Measurements from ENCODE around the gene PRKCH.

PRKCH gene

DNA sequence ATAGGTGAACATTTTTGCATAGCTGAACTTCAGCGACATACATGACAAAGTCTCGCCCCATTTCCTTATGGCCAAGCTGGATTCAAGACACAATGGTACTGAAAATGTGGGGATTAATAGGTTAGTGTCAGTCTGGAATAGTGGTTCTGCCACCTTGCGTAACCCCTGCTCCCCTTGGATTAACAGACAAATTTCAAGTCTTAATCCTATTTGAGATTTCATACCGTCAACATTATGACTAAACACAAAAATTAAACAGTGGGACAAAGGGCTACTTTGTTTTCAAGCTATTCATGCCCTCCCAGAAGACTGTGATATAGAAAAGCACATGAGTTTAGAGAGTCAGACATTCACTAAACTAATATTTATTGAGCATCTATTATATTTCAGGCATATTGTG is 235.1 kb downstream of the PRKCH start:
- DNase-seq (ENCODE audit: low spot score in 2 of 2) (no peak), ATAC-seq (ENCODE audit: low read depth) (no peak)
- peaks cover 23% of the 10 kb centered on the region for H3K4me1 Mint-ChIP-seq
- no peak overlapping the region for H3K4me3 Mint-ChIP-seq
- no peaks in the 10 kb centered on the region for H3K36me3 Mint-ChIP-seq
- H3K27me3 Mint-ChIP-seq: no peaks in the 10 kb centered on the region
- no peaks in the 10 kb centered on the region for H3K9me3 Mint-ChIP-seq
- no peak overlapping the region for H3K27ac Mint-ChIP-seq

DNA sequence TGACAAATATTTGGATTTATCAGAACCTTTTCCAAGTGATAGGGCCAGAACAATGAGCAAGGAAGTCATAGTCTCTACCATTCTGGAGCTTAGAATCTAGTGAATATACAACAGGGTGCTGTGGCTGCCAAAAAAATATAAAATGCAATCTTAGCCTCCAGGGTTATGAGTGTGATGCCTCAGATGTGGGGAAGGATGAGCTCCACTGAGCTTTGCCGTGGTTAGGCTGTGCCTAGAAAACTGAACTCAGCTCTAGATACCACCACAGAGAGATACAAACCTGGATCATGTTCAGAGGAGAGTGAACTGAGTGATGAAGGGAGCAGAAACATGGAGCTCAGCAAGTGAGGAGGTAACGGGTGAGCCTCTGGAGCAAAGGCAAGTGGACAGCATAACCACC is 235.9 kb downstream of the PRKCH start:
- DNase-seq (ENCODE audit: low spot score in 2 of 2) (no peak), ATAC-seq (ENCODE audit: low read depth) (no peak)
- Mint-ChIP-seq H3K36me3 (no peaks in the 10 kb centered on the region), H3K27me3 (no peaks in the 10 kb centered on the region), H3K4me1 (peaks cover 19% of the 10 kb centered on the region), H3K4me3 (no peak overlapping the region), H3K9me3 (no peaks in the 10 kb centered on the region), H3K27ac (no peak overlapping the region)

DNA sequence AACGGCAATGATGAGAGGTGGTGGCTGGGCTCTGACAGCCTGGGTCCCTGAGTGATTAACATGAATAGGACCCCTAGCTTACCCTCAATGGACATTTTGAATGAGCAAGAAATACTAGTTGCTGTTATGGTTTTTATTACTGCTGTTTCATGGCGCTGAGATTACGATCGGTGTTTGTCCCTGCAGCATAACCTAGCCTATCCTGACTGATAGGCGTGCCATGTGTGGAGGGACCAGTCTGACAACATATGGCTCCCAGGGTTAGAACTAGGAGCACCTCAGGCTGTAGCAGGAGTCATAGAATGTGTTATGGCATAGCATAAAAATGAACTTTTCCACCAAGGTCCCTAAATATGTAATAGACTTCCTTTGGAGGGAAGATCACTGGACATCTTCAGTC is 236.5 kb downstream of the PRKCH start:
- H3K27me3 Mint-ChIP-seq: no peaks in the 10 kb centered on the region
- no peak overlapping the region for H3K4me3 Mint-ChIP-seq
- H3K9me3 Mint-ChIP-seq: no peaks in the 10 kb centered on the region
- H3K27ac Mint-ChIP-seq: no peak overlapping the region
- H3K4me1 Mint-ChIP-seq: peaks cover 15% of the 10 kb centered on the region
- ATAC-seq (ENCODE audit: low read depth): no peak
- H3K36me3 Mint-ChIP-seq: no peaks in the 10 kb centered on the region
- no peak for DNase-seq (ENCODE audit: low spot score in 2 of 2)

DNA sequence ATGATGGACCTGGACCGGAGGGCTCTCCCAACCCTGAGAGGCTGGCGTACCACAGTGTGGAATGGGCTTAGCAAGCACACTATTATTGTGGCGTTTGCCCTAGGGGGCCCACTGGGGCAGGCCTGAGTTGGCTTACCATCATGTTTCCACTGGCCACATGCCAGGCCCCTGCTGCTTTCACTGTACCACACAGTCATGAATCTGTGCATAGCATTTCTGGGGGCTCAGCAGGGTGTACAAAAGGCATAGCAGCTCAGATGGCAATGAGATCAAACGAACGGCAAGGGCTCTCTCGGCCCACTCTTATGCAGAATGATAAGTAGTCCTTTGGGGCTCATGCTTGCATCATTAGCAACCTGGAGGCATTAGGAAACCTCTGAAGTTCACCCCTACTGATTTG is 236.9 kb downstream of the PRKCH start:
- H3K4me3 Mint-ChIP-seq: no peak overlapping the region
- no peak for DNase-seq (ENCODE audit: low spot score in 2 of 2)
- ATAC-seq (ENCODE audit: low read depth): no peak
- H3K4me1 Mint-ChIP-seq: peaks cover 16% of the 10 kb centered on the region
- H3K27me3 Mint-ChIP-seq: no peaks in the 10 kb centered on the region
- no peaks in the 10 kb centered on the region for H3K36me3 Mint-ChIP-seq
- no peaks in the 10 kb centered on the region for H3K9me3 Mint-ChIP-seq
- no peak overlapping the region for H3K27ac Mint-ChIP-seq

DNA sequence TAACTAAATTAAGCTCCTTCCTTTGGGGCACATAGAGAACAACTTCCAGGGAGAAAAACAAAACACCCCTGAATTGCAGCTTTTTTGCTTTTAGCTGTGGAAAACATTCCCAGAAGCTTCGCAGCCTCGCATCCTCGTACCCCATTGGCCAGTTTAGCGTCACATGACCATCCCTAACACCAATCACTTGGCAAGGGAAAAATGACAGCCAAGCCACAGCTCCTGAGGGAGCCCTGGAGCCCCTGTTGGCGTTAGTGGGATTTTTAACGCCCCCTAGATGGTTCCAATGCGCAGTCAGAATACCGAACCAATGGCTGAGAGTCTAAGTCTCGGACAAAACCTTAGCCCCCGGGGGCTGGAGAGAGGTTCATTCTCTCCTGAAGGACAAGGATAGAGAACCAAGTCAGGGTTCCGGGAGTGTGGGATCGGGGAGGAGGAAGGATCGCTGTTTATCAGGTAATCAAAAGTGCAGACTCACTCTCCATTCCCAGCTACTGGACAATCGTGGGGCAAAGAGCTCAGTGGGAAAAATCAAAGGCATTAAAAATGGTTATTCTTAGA is 238.3 kb downstream of the PRKCH start:
- DNase-seq (ENCODE audit: low spot score in 2 of 2) (no peak), ATAC-seq (ENCODE audit: low read depth) (no peak)
- no peaks in the 10 kb centered on the region for H3K36me3 Mint-ChIP-seq
- H3K9me3 Mint-ChIP-seq: no peaks in the 10 kb centered on the region
- H3K4me1 Mint-ChIP-seq: peaks cover 21% of the 10 kb centered on the region
- no peaks in the 10 kb centered on the region for H3K27me3 Mint-ChIP-seq
- H3K27ac Mint-ChIP-seq: no peak overlapping the region
- no peak overlapping the region for H3K4me3 Mint-ChIP-seq

DNA sequence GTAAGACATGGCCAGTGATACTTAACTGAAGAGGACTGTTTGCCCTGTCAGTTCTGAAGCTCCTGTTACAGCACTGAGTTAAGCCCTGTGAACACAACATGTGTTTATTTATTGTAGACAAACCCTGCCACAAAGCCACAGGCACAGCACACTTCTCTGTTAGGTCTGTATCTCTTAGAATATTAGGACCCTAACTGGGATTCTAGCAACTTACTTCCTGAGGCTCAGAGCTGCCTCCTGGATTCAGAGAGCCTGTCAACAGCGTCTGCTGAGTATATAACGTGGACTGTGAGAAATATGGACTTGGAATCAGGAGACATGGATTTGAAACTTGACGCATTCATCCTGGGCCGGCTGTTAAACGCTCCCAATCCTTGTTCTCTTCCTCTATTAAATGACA is 238.9 kb downstream of the PRKCH start:
- Mint-ChIP-seq H3K36me3 (no peaks in the 10 kb centered on the region), H3K9me3 (no peaks in the 10 kb centered on the region), H3K4me1 (peaks cover 21% of the 10 kb centered on the region), H3K27ac (no peak overlapping the region), H3K4me3 (no peak overlapping the region), H3K27me3 (no peaks in the 10 kb centered on the region)
- ATAC-seq (ENCODE audit: low read depth): no peak
- DNase-seq (ENCODE audit: low spot score in 2 of 2): no peak

DNA sequence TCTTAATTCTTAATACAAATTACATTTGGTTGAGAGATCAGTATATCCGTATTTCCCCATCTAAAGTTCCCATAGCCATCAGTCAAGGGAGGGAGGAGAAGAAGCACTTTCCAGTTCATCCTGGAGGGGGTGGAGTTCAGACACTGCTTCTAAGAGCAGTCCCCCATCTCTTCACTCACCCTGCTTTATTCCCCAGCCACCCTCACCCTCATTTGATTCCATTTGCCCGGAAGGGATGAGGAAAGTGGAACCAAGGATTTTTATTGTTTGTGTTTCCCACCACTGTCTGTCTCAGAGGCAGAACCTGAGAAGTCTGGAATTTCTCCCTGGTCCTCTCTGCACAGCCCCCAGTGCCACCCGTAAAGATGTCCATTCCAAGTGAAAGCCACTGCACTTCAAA is 239.7 kb downstream of the PRKCH start:
- H3K27me3 Mint-ChIP-seq: no peaks in the 10 kb centered on the region
- H3K4me1 Mint-ChIP-seq: peaks cover 19% of the 10 kb centered on the region
- no peak overlapping the region for H3K4me3 Mint-ChIP-seq
- no peaks in the 10 kb centered on the region for H3K9me3 Mint-ChIP-seq
- ATAC-seq (ENCODE audit: low read depth): no peak
- no peak for DNase-seq (ENCODE audit: low spot score in 2 of 2)
- H3K36me3 Mint-ChIP-seq: no peaks in the 10 kb centered on the region
- H3K27ac Mint-ChIP-seq: no peak overlapping the region

DNA sequence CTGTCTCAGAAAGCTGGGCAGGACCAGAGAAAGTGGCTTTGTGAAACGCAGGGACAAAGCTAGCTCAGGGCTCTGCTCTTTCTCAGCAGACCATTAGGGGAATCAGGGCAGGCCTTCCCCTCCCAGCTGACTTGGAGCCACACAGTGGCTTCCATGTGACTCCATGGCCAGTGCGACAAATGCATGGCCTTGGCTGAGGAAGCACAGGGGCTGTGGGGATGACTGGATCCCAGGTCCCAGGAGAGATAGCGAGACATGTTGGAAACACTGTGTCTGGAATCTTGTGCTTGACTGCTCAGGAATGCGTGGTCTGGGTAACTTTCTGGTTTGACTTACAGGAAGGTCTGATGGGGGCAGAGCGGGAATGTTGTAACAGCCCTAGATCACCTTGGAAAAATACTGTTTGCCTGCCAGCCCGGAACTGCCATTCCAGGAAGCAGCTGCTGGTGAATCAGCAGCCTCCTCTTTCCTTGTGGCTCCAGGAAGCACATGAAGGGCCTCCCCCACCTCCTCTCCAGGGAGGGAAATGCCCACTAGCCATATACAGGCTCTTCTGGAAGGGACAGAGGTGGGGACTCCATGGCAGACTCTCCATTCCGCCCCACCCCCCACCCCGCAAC is 240.4 kb downstream of the PRKCH start:
- Mint-ChIP-seq H3K27me3 (no peaks in the 10 kb centered on the region), H3K4me3 (no peak overlapping the region), H3K36me3 (no peaks in the 10 kb centered on the region), H3K9me3 (no peaks in the 10 kb centered on the region), H3K4me1 (peaks cover 19% of the 10 kb centered on the region), H3K27ac (no peak overlapping the region)
- DNase-seq (ENCODE audit: low spot score in 2 of 2) (no peak), ATAC-seq (ENCODE audit: low read depth) (no peak)

DNA sequence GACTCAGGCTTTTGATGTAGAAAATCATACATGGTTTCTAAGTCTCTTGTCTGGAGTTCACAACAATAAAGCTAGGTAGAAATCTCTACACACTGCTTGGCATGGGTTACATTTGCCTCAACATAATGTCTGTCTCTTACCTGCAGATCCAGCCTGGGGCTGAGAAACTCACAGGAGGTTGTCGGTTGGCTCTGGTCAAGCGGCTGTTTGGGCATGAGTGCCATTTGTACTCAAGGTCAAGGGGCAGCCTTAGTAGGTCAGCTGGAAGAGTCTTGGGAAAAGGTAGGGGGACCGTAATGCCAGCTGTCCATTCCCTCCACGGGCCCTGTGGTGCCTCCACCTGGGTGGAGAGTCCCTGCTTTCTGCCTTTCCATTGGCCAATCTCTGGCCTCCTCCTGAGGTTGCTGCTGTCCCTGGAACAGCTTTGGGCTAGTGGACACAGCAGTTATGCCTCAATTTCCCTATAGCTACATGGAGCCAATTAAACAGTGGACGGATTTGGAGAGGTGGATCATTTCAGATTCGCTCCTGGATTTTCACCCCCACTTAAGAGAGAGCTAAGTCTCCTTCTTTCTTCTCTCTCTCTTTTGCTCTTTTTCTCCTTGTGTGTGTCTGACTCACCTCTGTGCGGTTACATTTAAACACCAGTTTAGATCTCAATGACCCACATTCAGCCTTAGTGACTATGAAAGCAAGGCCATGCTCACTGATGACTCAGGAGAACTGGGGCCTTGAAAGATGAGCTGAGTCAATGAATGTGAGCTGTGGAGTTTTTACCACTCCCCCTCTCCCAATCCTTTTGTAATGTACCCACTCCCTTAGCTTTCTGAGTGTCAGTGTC is 241.2 kb downstream of the PRKCH start:
- DNase-seq (ENCODE audit: low spot score in 2 of 2) (no peak), ATAC-seq (ENCODE audit: low read depth) (no peak)
- peak overlapping the region; percentile 33 for H3K27ac Mint-ChIP-seq
- H3K36me3 Mint-ChIP-seq: no peaks in the 10 kb centered on the region
- peaks cover 23% of the 10 kb centered on the region for H3K4me1 Mint-ChIP-seq
- H3K9me3 Mint-ChIP-seq: no peaks in the 10 kb centered on the region
- no peak overlapping the region for H3K4me3 Mint-ChIP-seq
- no peaks in the 10 kb centered on the region for H3K27me3 Mint-ChIP-seq

DNA sequence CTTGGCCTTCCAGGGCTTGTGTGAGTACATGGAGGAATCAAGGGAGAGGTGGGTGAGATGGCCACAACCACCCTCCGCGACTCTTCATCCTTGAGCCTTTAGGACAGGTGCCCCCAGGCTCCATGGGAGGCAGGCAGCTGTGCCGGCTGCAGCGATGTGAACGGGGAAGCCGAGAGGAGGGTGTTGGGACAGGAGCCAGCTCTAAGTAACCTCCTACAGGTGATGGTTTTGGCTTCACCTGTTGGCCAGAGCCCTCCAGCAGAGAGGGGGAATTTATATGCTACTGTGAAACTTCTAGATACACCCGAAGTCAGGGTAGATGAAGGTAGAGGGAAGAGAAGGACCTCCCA is 241.8 kb downstream of the PRKCH start:
- Mint-ChIP-seq H3K9me3 (no peaks in the 10 kb centered on the region), H3K36me3 (no peaks in the 10 kb centered on the region), H3K4me1 (peaks cover 27% of the 10 kb centered on the region), H3K4me3 (no peak overlapping the region), H3K27me3 (no peaks in the 10 kb centered on the region), H3K27ac (peak overlapping the region; percentile 33)
- DNase-seq (ENCODE audit: low spot score in 2 of 2) (no peak), ATAC-seq (ENCODE audit: low read depth) (no peak)

DNA sequence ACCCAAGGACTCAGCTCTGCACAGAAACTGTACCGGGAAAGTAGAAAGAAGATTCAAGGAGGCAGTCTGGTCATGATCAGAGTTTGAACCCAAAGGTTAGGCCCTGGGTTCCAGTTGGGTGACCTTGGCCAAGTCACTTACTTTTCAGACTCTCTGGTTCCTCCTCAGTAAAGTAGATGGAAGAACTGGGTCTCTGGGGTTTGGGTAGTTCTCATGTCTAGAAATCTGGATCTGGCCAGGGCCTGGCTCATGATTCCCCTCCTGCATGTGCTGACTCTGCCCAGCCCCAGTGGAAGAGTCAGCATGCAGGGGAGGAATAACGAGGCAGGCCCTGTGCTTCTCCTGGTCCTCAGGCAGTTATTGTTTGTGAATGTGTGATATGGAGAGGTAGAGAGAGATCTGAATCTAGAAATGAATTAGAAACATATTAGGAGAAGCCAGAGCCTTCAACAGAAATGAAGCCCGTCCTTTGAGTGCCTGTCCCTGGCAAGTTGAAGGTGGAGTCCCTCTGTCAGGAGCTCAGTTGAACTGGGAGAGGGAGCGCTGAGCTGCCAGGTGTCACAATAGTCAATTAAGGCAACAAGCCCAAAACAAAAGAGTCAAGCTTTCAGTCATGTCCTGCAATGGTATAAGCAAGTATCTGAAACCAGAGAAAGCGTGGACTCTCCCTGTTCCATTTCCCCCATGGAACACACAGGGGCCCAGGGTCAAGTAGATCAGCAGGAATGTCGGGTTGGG is 242.7 kb downstream of the PRKCH start:
- Mint-ChIP-seq H3K36me3 (no peaks in the 10 kb centered on the region), H3K27ac (peak overlapping the region; percentile 24), H3K4me1 (peaks cover 34% of the 10 kb centered on the region), H3K9me3 (no peaks in the 10 kb centered on the region), H3K27me3 (no peaks in the 10 kb centered on the region), H3K4me3 (no peak overlapping the region)
- DNase-seq (ENCODE audit: low spot score in 2 of 2): no peak
- no peak for ATAC-seq (ENCODE audit: low read depth)

DNA sequence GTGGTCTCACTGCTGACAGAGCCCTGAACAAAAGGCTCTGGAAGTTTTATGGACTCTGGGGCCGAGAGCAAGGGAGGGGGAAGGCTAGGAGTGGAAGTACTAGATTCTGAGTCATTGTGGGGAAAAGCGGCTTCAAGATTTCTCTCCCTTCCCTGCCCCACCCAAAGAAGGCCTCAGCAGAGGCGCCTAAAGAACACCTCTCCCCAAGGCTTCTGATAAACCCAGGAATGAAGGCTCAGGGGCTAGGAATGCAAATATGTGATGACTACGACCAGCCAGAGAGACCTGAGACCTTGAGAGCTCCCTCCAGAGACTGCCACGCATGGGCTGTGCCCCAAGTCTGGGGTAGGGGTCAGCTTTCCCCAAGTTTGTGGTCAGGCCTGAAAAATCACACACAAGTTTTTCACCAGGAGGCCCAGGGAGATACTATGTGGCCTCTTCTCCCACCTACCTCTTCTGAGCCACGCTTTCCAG is 243.3 kb downstream of the PRKCH start:
- no peaks in the 10 kb centered on the region for H3K27me3 Mint-ChIP-seq
- no peak overlapping the region for H3K4me3 Mint-ChIP-seq
- no peaks in the 10 kb centered on the region for H3K9me3 Mint-ChIP-seq
- ATAC-seq (ENCODE audit: low read depth) (no peak), DNase-seq (ENCODE audit: low spot score in 2 of 2) (no peak)
- H3K4me1 Mint-ChIP-seq: peaks cover 40% of the 10 kb centered on the region
- peak overlapping the region; percentile 24 for H3K27ac Mint-ChIP-seq
- no peaks in the 10 kb centered on the region for H3K36me3 Mint-ChIP-seq

DNA sequence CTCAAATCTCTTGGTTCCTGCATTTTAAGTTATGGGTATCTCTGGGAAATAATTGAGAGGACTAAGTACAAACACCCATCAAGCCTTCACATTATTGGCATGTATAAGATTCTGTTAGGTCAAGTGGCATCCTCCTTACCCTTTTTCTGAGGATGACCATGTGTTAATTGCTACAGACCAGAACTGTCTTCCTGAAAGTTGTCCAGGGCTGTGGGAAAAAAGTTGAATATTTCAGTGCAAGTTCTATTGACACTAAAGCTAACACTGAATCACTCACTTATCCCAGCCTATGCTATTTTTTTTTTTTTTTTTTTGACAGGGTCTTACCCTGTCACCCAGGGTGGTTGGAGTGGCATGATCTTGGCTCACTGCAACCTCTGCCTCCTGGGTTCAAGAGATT is 243.8 kb downstream of the PRKCH start:
- no peak overlapping the region for H3K27ac Mint-ChIP-seq
- no peak overlapping the region for H3K4me3 Mint-ChIP-seq
- no peaks in the 10 kb centered on the region for H3K9me3 Mint-ChIP-seq
- H3K4me1 Mint-ChIP-seq: peaks cover 44% of the 10 kb centered on the region
- H3K36me3 Mint-ChIP-seq: no peaks in the 10 kb centered on the region
- no peaks in the 10 kb centered on the region for H3K27me3 Mint-ChIP-seq
- DNase-seq (ENCODE audit: low spot score in 2 of 2) (no peak), ATAC-seq (ENCODE audit: low read depth) (no peak)

DNA sequence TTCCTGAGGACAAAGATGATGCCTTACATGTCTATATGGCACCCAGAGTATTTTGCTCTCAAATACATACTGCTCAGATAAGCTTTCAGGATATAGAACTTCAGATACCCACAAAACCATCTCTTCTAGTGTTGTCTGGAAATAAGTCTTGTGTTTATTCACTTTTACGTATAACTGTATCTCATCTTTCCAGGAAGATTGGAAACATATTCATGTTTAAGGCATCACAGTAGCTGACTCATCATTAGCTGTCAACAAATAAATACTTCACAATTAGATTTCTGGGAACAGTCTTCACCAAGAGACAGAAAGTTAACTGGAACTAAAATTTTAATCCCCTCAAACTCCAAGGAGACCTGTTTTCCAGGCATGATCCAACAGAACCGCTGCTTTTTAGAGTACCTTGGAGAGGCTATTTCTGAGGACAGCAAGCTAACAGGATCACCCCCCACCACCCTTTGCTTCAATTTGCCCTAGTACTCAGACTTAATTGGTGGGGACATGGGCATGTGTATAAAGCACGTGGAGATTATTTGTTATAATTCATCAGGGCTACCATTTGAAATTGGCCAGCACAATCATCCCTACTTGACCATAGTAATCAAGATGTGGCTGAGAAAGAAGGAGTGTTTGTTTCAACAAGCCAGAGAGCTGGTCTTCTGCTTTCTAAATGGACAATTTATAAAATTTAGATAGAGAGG is 244.6 kb downstream of the PRKCH start:
- H3K4me1 Mint-ChIP-seq: peaks cover 48% of the 10 kb centered on the region
- no peak for ATAC-seq (ENCODE audit: low read depth)
- no peak overlapping the region for H3K4me3 Mint-ChIP-seq
- H3K36me3 Mint-ChIP-seq: no peaks in the 10 kb centered on the region
- H3K27ac Mint-ChIP-seq: no peak overlapping the region
- DNase-seq (ENCODE audit: low spot score in 2 of 2): no peak
- no peaks in the 10 kb centered on the region for H3K9me3 Mint-ChIP-seq
- H3K27me3 Mint-ChIP-seq: no peaks in the 10 kb centered on the region

Measured in memory B cell (primary cell).